ENCODE measurements around the gene SLC6A7.

The SLC6A7 gene

DNA sequence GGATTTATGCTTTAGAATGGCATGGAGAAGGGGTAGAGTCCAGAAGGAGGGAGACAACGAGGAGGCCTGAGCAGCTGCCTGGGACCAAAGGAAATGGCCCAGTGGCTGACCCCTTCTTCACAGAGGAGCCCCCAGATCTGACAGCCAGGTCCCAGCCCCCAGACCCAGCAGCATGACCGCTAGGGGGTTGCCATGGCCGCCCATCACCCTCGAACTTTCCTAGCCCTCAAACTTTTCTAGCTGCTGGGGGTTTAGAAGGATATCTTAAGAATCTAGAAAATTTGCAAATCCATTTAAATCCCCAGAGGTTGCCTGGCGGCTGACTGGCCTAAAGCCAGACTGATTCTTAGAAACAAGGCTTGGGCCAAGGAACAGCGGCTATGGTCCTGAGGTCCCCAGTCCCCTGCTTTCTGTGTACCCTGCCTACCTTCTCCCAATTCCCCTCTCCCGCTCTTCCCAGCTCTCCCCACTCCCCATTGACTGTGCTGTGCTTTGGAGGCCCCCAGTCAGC lies 35.2 kb upstream of the SLC6A7 start:
- TF ChIP-seq, protein P1, sequence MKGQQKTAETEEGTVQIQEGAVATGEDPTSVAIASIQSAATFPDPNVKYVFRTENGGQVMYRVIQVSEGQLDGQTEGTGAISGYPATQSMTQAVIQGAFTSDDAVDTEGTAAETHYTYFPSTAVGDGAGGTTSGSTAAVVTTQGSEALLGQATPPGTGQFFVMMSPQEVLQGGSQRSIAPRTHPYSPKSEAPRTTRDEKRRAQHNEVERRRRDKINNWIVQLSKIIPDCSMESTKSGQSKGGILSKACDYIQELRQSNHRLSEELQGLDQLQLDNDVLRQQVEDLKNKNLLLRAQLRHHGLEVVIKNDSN (IDR thresholded peaks at IDR 0.05), result no peak
- no peak for TF ChIP-seq CREB1 (IDR thresholded peaks at IDR 0.05; ENCODE audit: low read depth)
- TF ChIP-seq FOXM1 (IDR thresholded peaks at IDR 0.05; ENCODE audit: borderline replicate concordance, low read depth), result no peak
- no peak for TF ChIP-seq TEAD4 (IDR thresholded peaks at IDR 0.05)
- no peak for TF ChIP-seq EP300 (IDR thresholded peaks at IDR 0.05; ENCODE audit: borderline replicate concordance)
- TF ChIP-seq TAF1 (IDR thresholded peaks at IDR 0.05; ENCODE audit: low read depth), result no peak
- TF ChIP-seq TCF12 (IDR thresholded peaks at IDR 0.05; ENCODE audit: low read depth), result no peak

DNA sequence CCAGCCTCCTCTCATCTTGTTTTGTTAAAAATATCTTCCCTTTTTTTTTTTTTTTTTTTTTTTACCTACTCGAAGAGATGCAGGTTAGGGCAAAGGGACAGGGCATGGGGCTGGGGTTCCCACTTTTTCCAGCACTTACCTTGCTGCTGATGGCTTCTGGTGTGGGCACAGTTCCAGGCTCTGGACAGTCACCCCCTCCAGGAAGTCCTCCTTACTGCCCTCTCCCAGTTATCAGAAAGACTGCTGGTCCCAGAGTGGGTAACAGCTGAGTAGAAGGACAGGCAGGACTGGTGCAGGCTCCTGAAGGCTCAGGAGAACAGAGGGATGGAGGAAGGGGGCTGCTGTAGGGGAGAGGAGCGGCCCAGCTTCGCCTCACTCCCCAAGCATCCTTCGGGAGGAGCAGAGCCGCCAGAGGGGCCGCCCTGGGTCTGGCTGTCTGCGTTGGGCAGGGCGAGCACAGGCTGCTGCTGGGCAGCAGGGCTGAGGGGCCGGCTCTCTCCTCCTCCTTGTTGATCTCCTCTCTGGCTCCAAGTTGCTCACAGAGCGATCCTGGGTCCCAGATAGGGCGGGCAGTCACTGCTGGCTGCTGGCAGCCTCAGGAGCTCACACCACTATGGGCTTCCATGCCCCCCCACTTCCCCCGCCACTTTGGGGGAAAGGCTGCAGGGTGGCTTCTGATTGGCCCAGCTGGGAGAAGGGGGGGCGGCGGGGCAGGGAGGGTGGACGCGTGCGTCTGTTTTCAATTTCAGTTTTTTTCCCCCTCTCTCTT lies 34.4 kb upstream of the SLC6A7 start, which contains the start of gene PDGFRB:
TSS of gene PDGFRB (minus strand) at position 588 of the 769 bp plus-strand sequence. CDS start 18,798 bp downstream, outside the sequence.
- TF ChIP-seq, protein P1 (IDR thresholded peaks at IDR 0.05), result no peak
- TF ChIP-seq TAF1 (IDR thresholded peaks at IDR 0.05; ENCODE audit: low read depth) (no peak), TCF12 (IDR thresholded peaks at IDR 0.05; ENCODE audit: low read depth) (no peak), EGR1 (IDR thresholded peaks at IDR 0.05) (no peak), RAD21 (IDR thresholded peaks at IDR 0.05; ENCODE audit: low read depth) (no peak), CREB1 (IDR thresholded peaks at IDR 0.05; ENCODE audit: low read depth) (no peak), CEBPB (IDR thresholded peaks at IDR 0.05) (no peak)
- TF ChIP-seq, protein P2, sequence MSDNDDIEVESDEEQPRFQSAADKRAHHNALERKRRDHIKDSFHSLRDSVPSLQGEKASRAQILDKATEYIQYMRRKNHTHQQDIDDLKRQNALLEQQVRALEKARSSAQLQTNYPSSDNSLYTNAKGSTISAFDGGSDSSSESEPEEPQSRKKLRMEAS (IDR thresholded peaks at IDR 0.05), result no peak
- TF ChIP-seq, protein P3, sequence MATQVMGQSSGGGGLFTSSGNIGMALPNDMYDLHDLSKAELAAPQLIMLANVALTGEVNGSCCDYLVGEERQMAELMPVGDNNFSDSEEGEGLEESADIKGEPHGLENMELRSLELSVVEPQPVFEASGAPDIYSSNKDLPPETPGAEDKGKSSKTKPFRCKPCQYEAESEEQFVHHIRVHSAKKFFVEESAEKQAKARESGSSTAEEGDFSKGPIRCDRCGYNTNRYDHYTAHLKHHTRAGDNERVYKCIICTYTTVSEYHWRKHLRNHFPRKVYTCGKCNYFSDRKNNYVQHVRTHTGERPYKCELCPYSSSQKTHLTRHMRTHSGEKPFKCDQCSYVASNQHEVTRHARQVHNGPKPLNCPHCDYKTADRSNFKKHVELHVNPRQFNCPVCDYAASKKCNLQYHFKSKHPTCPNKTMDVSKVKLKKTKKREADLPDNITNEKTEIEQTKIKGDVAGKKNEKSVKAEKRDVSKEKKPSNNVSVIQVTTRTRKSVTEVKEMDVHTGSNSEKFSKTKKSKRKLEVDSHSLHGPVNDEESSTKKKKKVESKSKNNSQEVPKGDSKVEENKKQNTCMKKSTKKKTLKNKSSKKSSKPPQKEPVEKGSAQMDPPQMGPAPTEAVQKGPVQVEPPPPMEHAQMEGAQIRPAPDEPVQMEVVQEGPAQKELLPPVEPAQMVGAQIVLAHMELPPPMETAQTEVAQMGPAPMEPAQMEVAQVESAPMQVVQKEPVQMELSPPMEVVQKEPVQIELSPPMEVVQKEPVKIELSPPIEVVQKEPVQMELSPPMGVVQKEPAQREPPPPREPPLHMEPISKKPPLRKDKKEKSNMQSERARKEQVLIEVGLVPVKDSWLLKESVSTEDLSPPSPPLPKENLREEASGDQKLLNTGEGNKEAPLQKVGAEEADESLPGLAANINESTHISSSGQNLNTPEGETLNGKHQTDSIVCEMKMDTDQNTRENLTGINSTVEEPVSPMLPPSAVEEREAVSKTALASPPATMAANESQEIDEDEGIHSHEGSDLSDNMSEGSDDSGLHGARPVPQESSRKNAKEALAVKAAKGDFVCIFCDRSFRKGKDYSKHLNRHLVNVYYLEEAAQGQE (IDR thresholded peaks at IDR 0.05; ENCODE audit: low read depth), result no peak

DNA sequence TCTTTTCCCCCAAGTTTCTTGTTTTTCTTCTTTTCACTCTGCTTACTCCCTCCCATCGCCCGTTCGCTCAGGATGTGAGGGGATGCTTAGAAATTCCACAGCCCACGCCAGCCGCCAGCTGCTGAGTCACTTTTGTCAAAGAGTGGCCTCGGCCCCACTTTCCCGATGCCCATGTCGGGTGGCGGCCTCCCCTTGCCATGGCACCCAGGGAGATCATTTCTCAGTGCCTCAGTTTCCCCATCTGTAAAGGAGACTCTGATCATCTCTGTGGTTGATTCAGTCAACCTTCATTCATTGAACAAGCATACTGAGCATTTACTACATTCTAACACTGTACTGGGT lies 33.9 kb upstream of the SLC6A7 start:
- no peak for TF ChIP-seq RAD21 (IDR thresholded peaks at IDR 0.05; ENCODE audit: low read depth)
- TF ChIP-seq, protein P2 (IDR thresholded peaks at IDR 0.05), result no peak
- TF ChIP-seq EP300 (IDR thresholded peaks at IDR 0.05; ENCODE audit: borderline replicate concordance), result no peak
- TF ChIP-seq EGR1 (IDR thresholded peaks at IDR 0.05), result no peak
- TF ChIP-seq CREB1 (IDR thresholded peaks at IDR 0.05; ENCODE audit: low read depth), result no peak
- TF ChIP-seq ZBTB7A (IDR thresholded peaks at IDR 0.05; ENCODE audit: low read depth), result no peak
- TF ChIP-seq TAF1 (IDR thresholded peaks at IDR 0.05; ENCODE audit: low read depth), result no peak

DNA sequence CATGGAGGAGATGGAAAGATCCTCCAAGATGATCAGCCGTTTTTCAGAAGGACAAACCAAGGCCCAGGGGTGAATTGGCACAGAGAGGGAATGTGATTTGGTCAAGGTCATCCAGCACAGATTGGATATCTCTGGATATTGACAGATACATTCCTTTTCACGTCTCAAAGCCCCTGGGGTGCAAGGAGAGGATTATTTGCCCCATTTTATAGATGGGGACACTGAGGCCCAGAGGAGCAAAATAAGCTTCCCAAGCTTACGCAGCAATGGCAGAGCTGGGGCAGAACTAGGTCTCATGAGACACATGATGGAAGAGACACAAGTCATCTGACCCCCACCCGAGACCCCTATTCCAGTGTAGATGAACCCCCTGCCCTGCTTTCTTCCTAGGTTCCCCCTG lies 33.3 kb upstream of the SLC6A7 start:
- TF ChIP-seq TCF12 (IDR thresholded peaks at IDR 0.05; ENCODE audit: low read depth), result no peak

DNA sequence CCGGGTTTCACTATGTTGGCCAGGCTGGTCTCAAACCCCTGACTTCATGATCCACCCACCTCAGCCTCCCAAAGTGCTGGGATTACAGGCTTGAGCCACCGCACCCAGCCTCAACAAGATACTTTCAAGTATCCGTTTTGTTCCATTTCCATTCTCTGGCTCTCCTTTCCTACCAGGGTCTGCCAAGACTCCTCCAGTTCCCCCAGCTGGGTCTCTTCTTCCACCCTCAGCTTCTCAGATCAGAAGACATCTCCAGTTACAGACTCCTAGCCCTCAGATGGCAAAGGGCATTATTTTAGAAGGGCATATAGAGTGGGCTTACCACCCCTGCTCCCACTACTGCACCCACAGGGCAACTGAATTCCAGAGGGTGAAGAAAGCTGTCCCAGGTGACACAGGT lies 32.7 kb upstream of the SLC6A7 start:
- no peak for TF ChIP-seq EGR1 (IDR thresholded peaks at IDR 0.05)
- no peak for TF ChIP-seq TAF1 (IDR thresholded peaks at IDR 0.05; ENCODE audit: low read depth)
- TF ChIP-seq CREB1 (IDR thresholded peaks at IDR 0.05; ENCODE audit: low read depth), result no peak
- TF ChIP-seq, protein P1 (IDR thresholded peaks at IDR 0.05), result no peak
- TF ChIP-seq TCF12 (IDR thresholded peaks at IDR 0.05; ENCODE audit: low read depth), result no peak
- TF ChIP-seq CEBPB (IDR thresholded peaks at IDR 0.05), result no peak
- no peak for TF ChIP-seq RAD21 (IDR thresholded peaks at IDR 0.05; ENCODE audit: low read depth)
- TF ChIP-seq TEAD4 (IDR thresholded peaks at IDR 0.05), result no peak
- no peak for TF ChIP-seq NFIC (IDR thresholded peaks at IDR 0.05)
- no peak for TF ChIP-seq EP300 (IDR thresholded peaks at IDR 0.05; ENCODE audit: borderline replicate concordance)
- TF ChIP-seq FOXM1 (IDR thresholded peaks at IDR 0.05; ENCODE audit: borderline replicate concordance, low read depth), result no peak
- TF ChIP-seq YY1 (IDR thresholded peaks at IDR 0.05; ENCODE audit: low read depth), result no peak
- TF ChIP-seq, protein P2 (IDR thresholded peaks at IDR 0.05), result no peak
- TF ChIP-seq ZBTB7A (IDR thresholded peaks at IDR 0.05; ENCODE audit: low read depth), result no peak
- TF ChIP-seq, protein P3 (IDR thresholded peaks at IDR 0.05; ENCODE audit: low read depth), result no peak

Measured in Ishikawa (cell line).